K562 (cell line): Measurements from ENCODE around the gene ANXA7. TPM values are rescaled to one million over a fixed set of nuclear protein-coding genes. Genes with fewer than 3 reads are reported as not detected.

Experiments used
- CHCHD3 ChIP-seq: fragments of 250-450 bp; sonication (Bioruptor Pico); IDR thresholded peaks from 2 replicates; pipeline ENCODE4 v2.1.2; 2022; ENCODE audit warnings: mild to moderate bottlenecking
- CREBBP ChIP-seq: IDR thresholded peaks from one replicate; pipeline ENCODE4 v1.6.1; 2012; ENCODE audit warnings: low read depth, mild to moderate bottlenecking, control low read depth, inconsistent platforms, low read length
- EWSR1 ChIP-seq: fragments of 450-650 bp; IDR thresholded peaks from 2 replicates; pipeline ENCODE4 v1.6.1; 2018; ENCODE audit warnings: borderline replicate concordance, mild to moderate bottlenecking, low read depth, moderate library complexity; ENCODE audit not compliant: partially characterized antibody
- FOXK2 ChIP-seq, 2 experiments: fragments of 450-650 bp; IDR thresholded peaks in 1 of 2; conservative IDR thresholded peaks in 1 of 2; 2 replicates each; pipeline ENCODE4 v1.6.1; 2016; ENCODE audit warnings: low read depth in 2 of 2, mild to moderate bottlenecking in 1 of 2
- KDM1A ChIP-seq, 2 experiments: fragments of 450-650 bp; IDR thresholded peaks; 2 replicates each; pipeline ENCODE4 v1.6.1; 2016; ENCODE audit warnings: mild to moderate bottlenecking in 2 of 2
- PRMT5 ChIP-seq: sonication (generic); formaldehyde crosslinking; IDR thresholded peaks from 2 replicates; pipeline ENCODE4 v1.5.0; 2020; ENCODE audit warnings: missing genetic modification reagents
- SAFB ChIP-seq: fragments of 200-400 bp; formaldehyde crosslinking; IDR thresholded peaks from 2 replicates; pipeline ENCODE4 v1.6.1; 2017; ENCODE audit warnings: low read depth, low read length, borderline replicate concordance
- STAT5B ChIP-seq: fragments of 250-450 bp; sonication (Bioruptor Pico); IDR thresholded peaks from 2 replicates; pipeline ENCODE4 v1.8.0; 2021; ENCODE audit warnings: mild to moderate bottlenecking, inconsistent platforms
- TBL1XR1 ChIP-seq, 2 experiments: IDR thresholded peaks; 2 replicates each; pipeline ENCODE4 v1.6.1; 2012; ENCODE audit warnings: improper control_type of control experiment in 2 of 2, low read length in 2 of 2, mild to moderate bottlenecking in 1 of 2
- ZC3H8 ChIP-seq: fragments of 450-650 bp; IDR thresholded peaks from 2 replicates; pipeline ENCODE4 v1.6.1; 2017
- ZFP1 ChIP-seq: fragments of 450-650 bp; formaldehyde crosslinking; IDR thresholded peaks from 2 replicates; pipeline ENCODE4 v1.4.0; 2020; ENCODE audit warnings: mild to moderate bottlenecking, mixed read lengths
- ZNF384 ChIP-seq: IDR thresholded peaks from 2 replicates; pipeline ENCODE4 v1.6.1; 2012; ENCODE audit warnings: low read depth, low read length, improper control_type of control experiment
- ZNF449 ChIP-seq: fragments of 250-450 bp; sonication (Bioruptor Pico); IDR thresholded peaks from 2 replicates; pipeline ENCODE4 v1.8.0; 2022; ENCODE audit warnings: moderate library complexity, mild to moderate bottlenecking, inconsistent platforms
- ZNF584 ChIP-seq: fragments of 200-800 bp; sonication (Bioruptor generic); IDR thresholded peaks from 2 replicates; pipeline ENCODE4 v1.6.1; 2016; ENCODE audit warnings: low read depth, mild to moderate bottlenecking, missing genetic modification characterization, missing compliant biosample characterization
- ZNF76 ChIP-seq: fragments of 250-450 bp; sonication (Bioruptor Pico); IDR thresholded peaks from 2 replicates; pipeline ENCODE4 v1.4.0; 2020; ENCODE audit warnings: mild to moderate bottlenecking, moderate library complexity, borderline replicate concordance
- polyA plus RNA-seq, 8 experiments: library from polyadenylated mRNA; depleted of rRNA in 4 of 8; stranded (reverse) in 5 of 8; unstranded in 3 of 8; fragments of >200 nt; fragmentation: Nextera tagmentation in 2 of 8; fragmentation: Illumina TruSeq in 1 of 8; extraction: Ambion mirVana in 2 of 8; extraction: Trizol in 1 of 8; gene quantifications; 2 replicates each; pipeline versions ENCODE4 v1.2.1 to v1.2.3, GENCODE V29; 2011 to 2014; ENCODE audit warnings: inconsistent platforms in 1 of 8, missing spikeins in 1 of 8
- total RNA-seq, 7 experiments: library from RNA; depleted of rRNA in 6 of 7; stranded (reverse); fragments of >200 nt in 6 of 7; fragmentation: Illumina TruSeq in 2 of 7; extraction: Trizol in 2 of 7; gene quantifications; 2 replicates each; pipeline versions ENCODE4 v1.2.1 to v1.2.3, GENCODE V29; 2011 to 2021; ENCODE audit warnings: low replicate concordance in 1 of 7
- TF ChIP-seq, protein P1 (sequence below): fragments of 450-650 bp; IDR thresholded peaks from 2 replicates; pipeline ENCODE4 v1.6.1; 2016; ENCODE audit warnings: mild to moderate bottlenecking, moderate library complexity

ANXA7 gene
- total and polyA plus RNA-seq, 9 of the 15 experiments (the other 6 are each of a cell fraction or from before 2014, with no cell fraction given) = 81.6 to 157 (median 122) TPM

DNA sequence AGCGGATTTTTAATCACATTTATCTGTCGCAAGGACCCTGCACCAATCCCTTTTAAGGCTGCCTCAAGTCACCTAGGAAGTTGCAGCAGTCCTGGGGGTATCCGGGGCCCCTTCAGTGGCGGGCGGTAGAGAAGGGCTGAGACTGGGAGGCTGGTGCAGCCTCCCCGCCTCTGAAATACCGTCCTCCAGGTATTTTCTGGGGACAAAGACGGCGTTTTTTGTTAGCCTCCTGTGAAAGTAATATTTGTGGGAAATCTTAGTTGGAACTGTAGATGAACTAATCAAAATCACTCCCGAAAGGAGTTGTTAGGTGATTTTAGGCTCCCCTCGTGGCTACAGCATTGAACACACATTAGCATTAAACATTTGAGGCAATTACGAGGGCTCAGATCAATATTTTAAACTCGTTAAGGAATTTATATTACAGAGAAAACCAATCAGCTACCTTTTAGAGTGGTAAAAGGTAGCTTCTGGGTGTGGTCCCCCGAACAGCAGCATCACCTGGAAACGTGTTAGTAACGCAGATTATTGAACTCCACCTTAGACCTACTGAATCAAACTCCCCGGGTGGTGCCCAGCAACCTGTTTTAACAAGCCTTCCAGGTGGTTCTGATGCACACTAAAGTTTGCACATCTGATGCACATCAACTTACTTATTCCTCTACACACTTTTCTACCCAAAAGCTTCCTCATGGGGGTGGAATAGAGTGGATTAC lies 530 bp upstream of the ANXA7 start (continued):
- TF ChIP-seq, protein P1, sequence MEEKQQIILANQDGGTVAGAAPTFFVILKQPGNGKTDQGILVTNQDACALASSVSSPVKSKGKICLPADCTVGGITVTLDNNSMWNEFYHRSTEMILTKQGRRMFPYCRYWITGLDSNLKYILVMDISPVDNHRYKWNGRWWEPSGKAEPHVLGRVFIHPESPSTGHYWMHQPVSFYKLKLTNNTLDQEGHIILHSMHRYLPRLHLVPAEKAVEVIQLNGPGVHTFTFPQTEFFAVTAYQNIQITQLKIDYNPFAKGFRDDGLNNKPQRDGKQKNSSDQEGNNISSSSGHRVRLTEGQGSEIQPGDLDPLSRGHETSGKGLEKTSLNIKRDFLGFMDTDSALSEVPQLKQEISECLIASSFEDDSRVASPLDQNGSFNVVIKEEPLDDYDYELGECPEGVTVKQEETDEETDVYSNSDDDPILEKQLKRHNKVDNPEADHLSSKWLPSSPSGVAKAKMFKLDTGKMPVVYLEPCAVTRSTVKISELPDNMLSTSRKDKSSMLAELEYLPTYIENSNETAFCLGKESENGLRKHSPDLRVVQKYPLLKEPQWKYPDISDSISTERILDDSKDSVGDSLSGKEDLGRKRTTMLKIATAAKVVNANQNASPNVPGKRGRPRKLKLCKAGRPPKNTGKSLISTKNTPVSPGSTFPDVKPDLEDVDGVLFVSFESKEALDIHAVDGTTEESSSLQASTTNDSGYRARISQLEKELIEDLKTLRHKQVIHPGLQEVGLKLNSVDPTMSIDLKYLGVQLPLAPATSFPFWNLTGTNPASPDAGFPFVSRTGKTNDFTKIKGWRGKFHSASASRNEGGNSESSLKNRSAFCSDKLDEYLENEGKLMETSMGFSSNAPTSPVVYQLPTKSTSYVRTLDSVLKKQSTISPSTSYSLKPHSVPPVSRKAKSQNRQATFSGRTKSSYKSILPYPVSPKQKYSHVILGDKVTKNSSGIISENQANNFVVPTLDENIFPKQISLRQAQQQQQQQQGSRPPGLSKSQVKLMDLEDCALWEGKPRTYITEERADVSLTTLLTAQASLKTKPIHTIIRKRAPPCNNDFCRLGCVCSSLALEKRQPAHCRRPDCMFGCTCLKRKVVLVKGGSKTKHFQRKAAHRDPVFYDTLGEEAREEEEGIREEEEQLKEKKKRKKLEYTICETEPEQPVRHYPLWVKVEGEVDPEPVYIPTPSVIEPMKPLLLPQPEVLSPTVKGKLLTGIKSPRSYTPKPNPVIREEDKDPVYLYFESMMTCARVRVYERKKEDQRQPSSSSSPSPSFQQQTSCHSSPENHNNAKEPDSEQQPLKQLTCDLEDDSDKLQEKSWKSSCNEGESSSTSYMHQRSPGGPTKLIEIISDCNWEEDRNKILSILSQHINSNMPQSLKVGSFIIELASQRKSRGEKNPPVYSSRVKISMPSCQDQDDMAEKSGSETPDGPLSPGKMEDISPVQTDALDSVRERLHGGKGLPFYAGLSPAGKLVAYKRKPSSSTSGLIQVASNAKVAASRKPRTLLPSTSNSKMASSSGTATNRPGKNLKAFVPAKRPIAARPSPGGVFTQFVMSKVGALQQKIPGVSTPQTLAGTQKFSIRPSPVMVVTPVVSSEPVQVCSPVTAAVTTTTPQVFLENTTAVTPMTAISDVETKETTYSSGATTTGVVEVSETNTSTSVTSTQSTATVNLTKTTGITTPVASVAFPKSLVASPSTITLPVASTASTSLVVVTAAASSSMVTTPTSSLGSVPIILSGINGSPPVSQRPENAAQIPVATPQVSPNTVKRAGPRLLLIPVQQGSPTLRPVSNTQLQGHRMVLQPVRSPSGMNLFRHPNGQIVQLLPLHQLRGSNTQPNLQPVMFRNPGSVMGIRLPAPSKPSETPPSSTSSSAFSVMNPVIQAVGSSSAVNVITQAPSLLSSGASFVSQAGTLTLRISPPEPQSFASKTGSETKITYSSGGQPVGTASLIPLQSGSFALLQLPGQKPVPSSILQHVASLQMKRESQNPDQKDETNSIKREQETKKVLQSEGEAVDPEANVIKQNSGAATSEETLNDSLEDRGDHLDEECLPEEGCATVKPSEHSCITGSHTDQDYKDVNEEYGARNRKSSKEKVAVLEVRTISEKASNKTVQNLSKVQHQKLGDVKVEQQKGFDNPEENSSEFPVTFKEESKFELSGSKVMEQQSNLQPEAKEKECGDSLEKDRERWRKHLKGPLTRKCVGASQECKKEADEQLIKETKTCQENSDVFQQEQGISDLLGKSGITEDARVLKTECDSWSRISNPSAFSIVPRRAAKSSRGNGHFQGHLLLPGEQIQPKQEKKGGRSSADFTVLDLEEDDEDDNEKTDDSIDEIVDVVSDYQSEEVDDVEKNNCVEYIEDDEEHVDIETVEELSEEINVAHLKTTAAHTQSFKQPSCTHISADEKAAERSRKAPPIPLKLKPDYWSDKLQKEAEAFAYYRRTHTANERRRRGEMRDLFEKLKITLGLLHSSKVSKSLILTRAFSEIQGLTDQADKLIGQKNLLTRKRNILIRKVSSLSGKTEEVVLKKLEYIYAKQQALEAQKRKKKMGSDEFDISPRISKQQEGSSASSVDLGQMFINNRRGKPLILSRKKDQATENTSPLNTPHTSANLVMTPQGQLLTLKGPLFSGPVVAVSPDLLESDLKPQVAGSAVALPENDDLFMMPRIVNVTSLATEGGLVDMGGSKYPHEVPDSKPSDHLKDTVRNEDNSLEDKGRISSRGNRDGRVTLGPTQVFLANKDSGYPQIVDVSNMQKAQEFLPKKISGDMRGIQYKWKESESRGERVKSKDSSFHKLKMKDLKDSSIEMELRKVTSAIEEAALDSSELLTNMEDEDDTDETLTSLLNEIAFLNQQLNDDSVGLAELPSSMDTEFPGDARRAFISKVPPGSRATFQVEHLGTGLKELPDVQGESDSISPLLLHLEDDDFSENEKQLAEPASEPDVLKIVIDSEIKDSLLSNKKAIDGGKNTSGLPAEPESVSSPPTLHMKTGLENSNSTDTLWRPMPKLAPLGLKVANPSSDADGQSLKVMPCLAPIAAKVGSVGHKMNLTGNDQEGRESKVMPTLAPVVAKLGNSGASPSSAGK = peak; percentile 49; the same call in 1 of the 2 replicates
- TF ChIP-seq STAT5B (CRISPR knock-in tag) = no peak
- no peak for TF ChIP-seq ZNF76 (CRISPR knock-in tag)
- TF ChIP-seq ZNF384 = 0 out of 2 replicates have a peak, but pooled peaks have one; percentile 3
- TF ChIP-seq EWSR1 = no peak
- no peak for TF ChIP-seq CHCHD3 (CRISPR knock-in tag)
- no peak for TF ChIP-seq ZC3H8
- TF ChIP-seq ZNF584 (CRISPR knock-in tag) = no peak
- no peak for TF ChIP-seq CREBBP
- TF ChIP-seq SAFB = no peak
- no peak for TF ChIP-seq KDM1A (IDR thresholded peaks at IDR 0.05)
- no peak for TF ChIP-seq ZFP1 (CRISPR knock-in tag)
- TF ChIP-seq ZNF449 (CRISPR knock-in tag) = no peak
- TF ChIP-seq TBL1XR1 (IDR thresholded peaks at IDR 0.05; ENCODE audit: low read length in 2 of 2) = no peak
- TF ChIP-seq FOXK2 (conservative IDR thresholded peaks at IDR 0.05 in 1 of 2, IDR thresholded peaks at IDR 0.05 in 1 of 2; ENCODE audit: low read depth in 2 of 2) = no peak
- no peak for TF ChIP-seq PRMT5 (CRISPR knock-in tag)
